ENCODE data around the gene CYP24A1. TPM values are rescaled to one million over a fixed set of nuclear protein-coding genes. Genes with fewer than 3 reads are reported as not detected.

Gene CYP24A1
- total RNA-seq, 1 donor from 2014 or later: 0.73 TPM

GRCh38 chr20:54207743-54208547 lies 34.2 kb upstream of the CYP24A1 start, which contains the start of gene PFDN4:
PFDN4 (plus strand) TSS chr20:54208087; CDS start chr20:54208101, 14 bp downstream.
- Histone ChIP-seq H3K9ac (ENCODE audit: low read length) (peak within 1 kb of the TSS; percentile 98), H3K36me3 (ENCODE audit: insufficient read depth, low read length) (no peaks in the 10 kb centered on the region), H2AFZ (ENCODE audit: low read depth, low read length) (peak within 1 kb of the TSS; percentile 96), H3K79me2 (ENCODE audit: insufficient read depth, low read length) (peaks cover 47% of the 10 kb centered on the region), H3K4me1 (ENCODE audit: insufficient read depth, low read length) (peaks cover 22% of the 10 kb centered on the region), H3K27me3 (ENCODE audit: insufficient read depth, low read length) (peaks cover 3% of the 10 kb centered on the region), H3K4me3 (ENCODE audit: insufficient read depth, low read depth, low read length) (peak within 1 kb of the TSS; percentile 81), H3K4me2 (ENCODE audit: low read length) (peak within 1 kb of the TSS; percentile 95), H3K9me3 (ENCODE audit: insufficient read depth, low read depth, low read length) (no peaks in the 10 kb centered on the region), H3K27ac (ENCODE audit: low read depth, low read length) (peak within 1 kb of the TSS; percentile 100), H4K20me1 (ENCODE audit: insufficient read depth, low read length) (peaks cover 43% of the 10 kb centered on the region)
- Mint-ChIP-seq H3K27me3 (ENCODE audit: low read depth, unreplicated experiment) (no peaks in the 10 kb centered on the region), H3K27ac (ENCODE audit: unreplicated experiment) (peak within 1 kb of the TSS; percentile 100), H3K4me3 (ENCODE audit: unreplicated experiment) (peak within 1 kb of the TSS; percentile 96), H3K9me3 (ENCODE audit: unreplicated experiment) (peaks cover under 1% of the 10 kb centered on the region), H3K4me1 (ENCODE audit: low read depth, unreplicated experiment) (peaks cover 11% of the 10 kb centered on the region), H3K36me3 (ENCODE audit: low read depth, unreplicated experiment) (no peaks in the 10 kb centered on the region)
- DNase-seq (ENCODE audit: low read depth) (peak; percentile 74), FAIRE-seq (no peak)
- peak; percentile 65 for TF ChIP-seq CTCF (IDR thresholded peaks at IDR 0.05; ENCODE audit: insufficient read depth, low read depth, low read length)
- TF ChIP-seq EZH2 (IDR thresholded peaks at IDR 0.05; ENCODE audit: insufficient read depth, low read length): no peak

DNA sequence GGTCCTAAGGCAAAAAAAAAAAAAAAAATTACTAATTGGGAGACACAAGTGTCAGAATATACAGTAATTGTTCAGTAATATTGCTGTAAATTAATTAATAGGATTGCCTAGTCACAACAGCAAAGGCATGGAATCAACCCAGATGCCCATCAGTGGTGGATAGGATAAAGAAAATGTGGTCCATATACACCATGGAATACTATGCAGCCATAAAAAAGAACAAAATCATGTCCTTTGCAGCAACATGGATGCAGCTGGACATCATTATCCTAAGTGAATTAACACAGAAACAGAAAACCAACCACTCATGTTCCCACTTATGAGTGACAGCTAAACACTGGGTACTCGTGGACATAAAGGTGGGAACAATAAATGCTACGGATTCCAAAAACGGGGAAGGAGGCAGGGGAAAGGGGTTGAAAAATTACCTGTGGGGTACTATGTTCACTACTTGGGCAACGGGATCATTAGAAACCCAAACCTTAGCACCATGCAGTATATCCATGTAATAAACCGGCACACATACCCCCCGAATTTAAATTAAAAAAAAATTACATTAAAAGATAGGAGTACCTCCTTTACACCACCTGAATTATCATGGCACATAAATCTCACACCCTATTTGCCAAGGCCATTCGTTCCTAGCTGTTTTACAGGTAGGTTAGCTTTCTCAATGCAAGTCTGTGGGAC lies 33.4 kb upstream of the CYP24A1 start:
- Mint-ChIP-seq H3K27ac (ENCODE audit: unreplicated experiment) (no peak overlapping the region), H3K36me3 (ENCODE audit: low read depth, unreplicated experiment) (no peaks in the 10 kb centered on the region), H3K4me1 (ENCODE audit: low read depth, unreplicated experiment) (peaks cover 4% of the 10 kb centered on the region), H3K9me3 (ENCODE audit: unreplicated experiment) (peaks cover 3% of the 10 kb centered on the region), H3K27me3 (ENCODE audit: low read depth, unreplicated experiment) (no peaks in the 10 kb centered on the region), H3K4me3 (ENCODE audit: unreplicated experiment) (peak overlapping the region; percentile 96)
- no peak for DNase-seq (ENCODE audit: low read depth)
- TF ChIP-seq CTCF (IDR thresholded peaks at IDR 0.05; ENCODE audit: insufficient read depth, low read depth, low read length): no peak
- TF ChIP-seq EZH2 (IDR thresholded peaks at IDR 0.05; ENCODE audit: insufficient read depth, low read length): no peak
- Histone ChIP-seq H3K79me2 (ENCODE audit: insufficient read depth, low read length) (peaks cover 39% of the 10 kb centered on the region), H3K27me3 (ENCODE audit: insufficient read depth, low read length) (peaks cover 3% of the 10 kb centered on the region), H2AFZ (ENCODE audit: low read depth, low read length) (peak overlapping the region; percentile 96), H3K9ac (ENCODE audit: low read length) (peak overlapping the region; percentile 98), H3K4me1 (ENCODE audit: insufficient read depth, low read length) (peaks cover 15% of the 10 kb centered on the region), H4K20me1 (ENCODE audit: insufficient read depth, low read length) (peaks cover 35% of the 10 kb centered on the region), H3K9me3 (ENCODE audit: insufficient read depth, low read depth, low read length) (no peaks in the 10 kb centered on the region), H3K4me2 (ENCODE audit: low read length) (peak overlapping the region; percentile 95), H3K27ac (ENCODE audit: low read depth, low read length) (peak overlapping the region; percentile 100), H3K4me3 (ENCODE audit: insufficient read depth, low read depth, low read length) (no peak overlapping the region), H3K36me3 (ENCODE audit: insufficient read depth, low read length) (no peaks in the 10 kb centered on the region)
- no peak for FAIRE-seq
